Neuronal stem cell (in vitro differentiated cells): ENCODE measurements around the gene LTBP1.
"Not testable (repeated sequence)": the region's sequence is repeated elsewhere in the genome, so short reads cannot be mapped to it uniquely, and the experiment has no call there.

Experiments used
- DNase-seq: peaks from one replicate; pipeline ENCODE4 v3.0.0-alpha.2; 2013; ENCODE audit warnings: low spot score
- H2AFZ ChIP-seq: one replicate; pipeline ENCODE4 v1.6.1; 2013; ENCODE audit warnings: mild to moderate bottlenecking, low read length, inconsistent platforms
- H2AK5ac ChIP-seq: 2 replicates; pipeline ENCODE4 v1.6.1; 2013; ENCODE audit warnings: low read depth, mild to moderate bottlenecking, inconsistent platforms, low read length, moderate library complexity, mixed read lengths
- H2BK120ac ChIP-seq: 2 replicates; pipeline ENCODE4 v1.6.1; 2013; ENCODE audit warnings: low read depth, mild to moderate bottlenecking, inconsistent platforms, low read length, moderate library complexity, mixed read lengths
- H2BK12ac ChIP-seq: one replicate; pipeline ENCODE4 v1.6.1; 2013; ENCODE audit warnings: low read length, inconsistent platforms
- H2BK15ac ChIP-seq: 2 replicates; pipeline ENCODE4 v1.6.1; 2013; ENCODE audit warnings: mild to moderate bottlenecking, low read length, inconsistent platforms, mixed read lengths
- H2BK5ac ChIP-seq: one replicate; pipeline ENCODE4 v1.6.1; 2013; ENCODE audit warnings: inconsistent platforms, mild to moderate bottlenecking, low read length, moderate library complexity
- H3K14ac ChIP-seq: one replicate; pipeline ENCODE4 v1.6.1; 2013; ENCODE audit warnings: low read length, inconsistent platforms
- H3K18ac ChIP-seq: 2 replicates; pipeline ENCODE4 v1.6.1; 2013; ENCODE audit warnings: low read length, inconsistent platforms
- H3K23ac ChIP-seq: 2 replicates; pipeline ENCODE4 v1.6.1; 2013; ENCODE audit warnings: low read depth, mild to moderate bottlenecking, mixed read lengths, low read length, inconsistent platforms; ENCODE audit not compliant: poor library complexity
- H3K27ac ChIP-seq: replicated peaks from 3 replicates; pipeline ENCODE4 v1.5.1; 2013; ENCODE audit warnings: low read length, inconsistent platforms
- H3K27me3 ChIP-seq, 3 experiments: 2 replicates each; pipeline ENCODE4 v1.6.1; 2013; ENCODE audit warnings: low read length in 3 of 3, mild to moderate bottlenecking in 2 of 3, inconsistent platforms in 1 of 3, low read depth in 1 of 3, mixed read lengths in 1 of 3, moderate library complexity in 1 of 3; ENCODE audit not compliant: control insufficient read depth in 3 of 3, insufficient read depth in 3 of 3
- H3K36me3 ChIP-seq, 2 donors: replicated peaks in 1 of 2; 2 replicates each; pipeline ENCODE4 v1.6.1; 2013; ENCODE audit warnings: low read length in 2 of 2; ENCODE audit not compliant: control insufficient read depth in 2 of 2, insufficient read depth in 2 of 2
- H3K4ac ChIP-seq: 2 replicates; pipeline ENCODE4 v1.6.1; 2013; ENCODE audit warnings: inconsistent platforms, mild to moderate bottlenecking, low read length, moderate library complexity
- H3K4me1 ChIP-seq, 2 donors: 1 replicate in 1 of 2; 2 replicates in 1 of 2; pipeline ENCODE4 v1.6.1; 2013; ENCODE audit warnings: low read length in 2 of 2, low read depth in 1 of 2; ENCODE audit not compliant: control insufficient read depth in 2 of 2, insufficient read depth in 1 of 2
- H3K4me2 ChIP-seq: one replicate; pipeline ENCODE4 v1.6.1; 2013; ENCODE audit warnings: mild to moderate bottlenecking, low read length, inconsistent platforms; ENCODE audit not compliant: insufficient read depth, poor library complexity, severe bottlenecking
- H3K4me3 ChIP-seq, 2 donors: 2 replicates each; pipeline ENCODE4 v1.5.1; 2013; ENCODE audit warnings: low read length in 2 of 2, mild to moderate bottlenecking in 2 of 2, inconsistent platforms in 1 of 2, moderate library complexity in 1 of 2
- H3K79me1 ChIP-seq: one replicate; pipeline ENCODE4 v1.6.1; 2013; ENCODE audit warnings: low read depth, mild to moderate bottlenecking, inconsistent platforms, low read length, moderate library complexity
- H3K9ac ChIP-seq: one replicate; pipeline ENCODE4 v1.6.1; 2013; ENCODE audit warnings: mild to moderate bottlenecking, low read depth, low read length, inconsistent platforms; ENCODE audit not compliant: poor library complexity
- H3K9me3 ChIP-seq, 2 donors: replicated peaks in 1 of 2; 2 replicates each; pipeline versions ENCODE3 to v1.6.1; 2013; ENCODE audit warnings: low read length in 2 of 2, mild to moderate bottlenecking in 2 of 2, inconsistent platforms in 1 of 2, low read depth in 1 of 2, mixed read lengths in 1 of 2, moderate library complexity in 1 of 2; ENCODE audit not compliant: control insufficient read depth in 2 of 2, insufficient read depth in 1 of 2
- H4K8ac ChIP-seq: one replicate; pipeline ENCODE4 v1.6.1; 2013; ENCODE audit warnings: low read depth, mild to moderate bottlenecking, inconsistent platforms, low read length, moderate library complexity
- H4K91ac ChIP-seq: one replicate; pipeline ENCODE4 v1.6.1; 2013; ENCODE audit warnings: low read length, low read depth, mild to moderate bottlenecking, inconsistent platforms; ENCODE audit not compliant: poor library complexity
- WGBS, 2 donors: extraction: QIAGEN DNeasy Blood & Tissue Kit; methylation state at CpG; one replicate each; pipeline ENCODE4 v1.1.7; 2013; ENCODE audit warnings: missing lambda C conversion rate in 2 of 2, mixed read lengths in 1 of 2; ENCODE audit not compliant: insufficient read length in 2 of 2, insufficient replicate concordance in 1 of 2; ENCODE audit errors: extremely low coverage in 2 of 2; 5-methylcytosine and 5-hydroxymethylcytosine counted together

Gene LTBP1

DNA sequence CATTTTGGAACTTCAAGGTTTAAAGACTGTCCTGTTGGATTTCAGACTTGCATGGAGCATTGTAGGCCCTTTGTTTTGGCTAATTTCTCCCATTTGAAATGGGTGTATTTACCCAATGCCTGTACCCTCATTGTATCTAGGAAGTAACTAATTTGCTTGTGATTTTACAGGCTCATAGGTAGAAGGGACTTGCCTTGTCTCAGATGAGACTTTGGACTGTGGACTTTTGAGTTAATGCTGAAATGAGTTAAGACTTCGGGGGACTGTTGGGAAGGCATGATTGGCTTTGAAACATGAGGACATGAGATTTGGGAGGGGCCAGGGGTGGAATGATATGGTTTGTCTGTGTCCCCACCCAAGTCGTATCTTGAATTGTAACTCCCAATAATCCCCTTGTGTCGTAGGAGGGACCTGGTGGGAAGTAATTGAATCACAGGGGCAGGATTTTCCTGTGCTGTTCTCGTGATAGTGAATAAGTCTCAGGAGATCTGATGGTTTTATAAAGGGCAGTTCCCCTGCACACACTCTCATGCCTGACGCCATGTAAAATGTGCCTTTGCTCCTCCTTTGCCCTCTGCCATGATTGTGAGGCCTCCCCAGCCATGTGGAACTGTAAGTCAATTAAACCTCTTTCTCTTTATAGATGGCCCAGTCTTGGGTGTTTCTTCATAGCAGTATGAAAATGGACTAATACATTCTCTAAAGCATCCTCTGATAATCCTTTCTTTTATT lies 36.6 kb downstream of the LTBP1 start:
- not testable (repeated sequence) for H3K27ac ChIP-seq

DNA sequence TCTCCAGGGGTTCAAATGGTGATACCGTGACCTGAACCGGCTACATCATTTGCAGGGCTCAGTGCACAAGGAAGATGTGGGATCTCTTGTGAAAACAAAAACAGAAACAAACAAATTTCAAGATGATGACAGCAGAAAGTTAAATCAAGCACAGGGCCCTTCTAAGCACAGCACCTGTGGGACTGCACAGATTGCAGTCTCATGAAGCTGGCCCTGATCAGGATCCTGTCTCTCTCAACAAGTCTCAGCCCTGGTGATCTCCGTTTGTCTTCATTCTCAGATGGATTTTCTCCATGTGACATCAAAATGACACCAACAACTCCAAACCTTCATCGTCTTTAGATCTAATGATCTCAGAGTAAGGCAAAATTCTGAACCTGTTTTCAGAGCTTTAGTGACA lies 39.7 kb downstream of the LTBP1 start:
- Histone ChIP-seq H2AK5ac (no peak overlapping the region), H3K9ac (no peak overlapping the region), H4K8ac (no peak overlapping the region), H3K18ac (no peak overlapping the region), H2BK12ac (no peak overlapping the region), H3K4me2 (no peak overlapping the region), H3K9me3 (no peaks in the 10 kb centered on the region), H2BK5ac (no peak overlapping the region), H2AFZ (no peak overlapping the region), H2BK120ac (no peak overlapping the region), H3K4me3 (no peak overlapping the region), H3K4me1 (no peaks in the 10 kb centered on the region), H3K36me3 (peaks cover 0 to 2% of the 10 kb centered on the region in 2 donors), H3K79me1 (no peaks in the 10 kb centered on the region), H2BK15ac (no peak overlapping the region), H4K91ac (no peak overlapping the region), H3K27ac (no peak overlapping the region), H3K23ac (no peak overlapping the region), H3K14ac (no peak overlapping the region), H3K4ac (no peak overlapping the region), H3K27me3 (no peaks in the 10 kb centered on the region)
- WGBS, 2 donors, result no CpG with 5 or more reads among the region's 4 CpGs
- DNase-seq, result no peak

More for the DNA sequence above, 36.6 kb downstream of the LTBP1 start:
- H3K23ac ChIP-seq, H2BK12ac ChIP-seq, H3K9me3 ChIP-seq, H3K36me3 ChIP-seq, H2BK5ac ChIP-seq, H3K4me3 ChIP-seq, H2AK5ac ChIP-seq, H2BK120ac ChIP-seq, H3K27me3 ChIP-seq, H3K4me1 ChIP-seq, H4K8ac ChIP-seq, H3K9ac ChIP-seq, H3K79me1 ChIP-seq, H3K18ac ChIP-seq, H3K14ac ChIP-seq, H2AFZ ChIP-seq, H3K4me2 ChIP-seq, H2BK15ac ChIP-seq, H4K91ac ChIP-seq, H3K4ac ChIP-seq, DNase-seq: not testable (repeated sequence)
- no CpG with 5 or more reads among the region's 5 CpGs for WGBS, 2 donors

DNA sequence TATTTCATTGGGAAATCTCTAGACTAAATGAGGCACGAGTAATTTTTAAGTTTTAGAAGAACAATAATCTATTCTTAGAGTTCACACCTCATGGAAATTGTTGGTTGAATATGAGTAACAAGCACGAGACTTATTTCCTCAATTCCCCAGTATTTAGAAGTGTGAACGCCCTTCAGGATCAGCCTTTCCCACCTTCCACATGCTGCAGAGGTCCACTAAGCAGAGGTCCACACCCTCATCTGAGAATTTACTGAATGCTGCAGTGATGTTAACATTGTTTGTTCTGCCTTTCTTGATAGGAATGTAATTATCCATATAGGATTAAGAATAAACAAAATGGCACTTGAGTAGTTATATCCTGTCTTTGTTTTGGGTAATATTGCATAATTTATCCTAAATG lies 41.8 kb downstream of the LTBP1 start:
- H4K8ac ChIP-seq, result no peak overlapping the region

DNA sequence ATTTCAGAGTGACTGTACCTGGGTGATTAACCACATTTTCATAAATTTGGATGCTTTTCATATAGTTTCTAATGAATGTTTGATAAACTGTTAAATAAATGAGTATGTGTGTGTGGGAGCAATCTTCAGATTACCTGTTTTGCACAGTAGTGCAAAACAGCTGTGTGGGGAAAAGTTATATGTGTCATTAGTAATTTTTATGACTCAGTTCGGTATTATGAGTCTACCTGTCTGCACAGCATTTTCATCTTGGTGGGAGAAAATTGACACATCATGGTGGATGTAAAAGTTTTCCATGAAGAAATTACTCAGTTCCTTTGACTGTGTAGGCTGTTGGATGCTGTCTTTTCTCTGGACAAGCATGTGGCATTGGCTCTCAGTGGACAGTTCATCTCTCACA lies 43.8 kb downstream of the LTBP1 start:
- H3K36me3 ChIP-seq, result peaks cover 0 to 2% of the 10 kb centered on the region in 2 donors
- H3K27ac ChIP-seq, result no peak overlapping the region
- no peak overlapping the region for H2AK5ac ChIP-seq
- peaks cover 0 to 3% of the 10 kb centered on the region in 2 donors for H3K9me3 ChIP-seq
- no peak overlapping the region for H3K4ac ChIP-seq
- no peak for DNase-seq
- H3K4me1 ChIP-seq, result peaks cover 0 to 9% of the 10 kb centered on the region in 2 donors
- no peak overlapping the region for H3K4me3 ChIP-seq
- no peak overlapping the region for H2BK5ac ChIP-seq
- H2BK15ac ChIP-seq, result no peak overlapping the region
- peaks cover 3% of the 10 kb centered on the region for H3K79me1 ChIP-seq
- no CpG with 5 or more reads among the region's 1 CpG for WGBS, 2 donors
- no peak overlapping the region for H2AFZ ChIP-seq
- H4K8ac ChIP-seq, result no peak overlapping the region
- no peak overlapping the region for H3K18ac ChIP-seq
- H3K9ac ChIP-seq, result no peak overlapping the region
- H4K91ac ChIP-seq, result no peak overlapping the region
- H2BK12ac ChIP-seq, result no peak overlapping the region
- no peak overlapping the region for H2BK120ac ChIP-seq
- no peak overlapping the region for H3K4me2 ChIP-seq
- H3K14ac ChIP-seq, result no peak overlapping the region
- H3K23ac ChIP-seq, result no peak overlapping the region
- H3K27me3 ChIP-seq, result no peaks in the 10 kb centered on the region

More for the DNA sequence above, 41.8 kb downstream of the LTBP1 start:
- Histone ChIP-seq H3K9me3 (no peaks in the 10 kb centered on the region), H2AFZ (no peak overlapping the region), H3K36me3 (peaks cover 0 to 2% of the 10 kb centered on the region in 2 donors), H3K4me3 (no peak overlapping the region), H2BK5ac (no peak overlapping the region), H3K4me1 (peaks cover 0 to 8% of the 10 kb centered on the region in 2 donors), H3K4me2 (no peak overlapping the region), H2BK12ac (no peak overlapping the region), H3K14ac (no peak overlapping the region), H3K27me3 (no peaks in the 10 kb centered on the region), H3K18ac (no peak overlapping the region), H2AK5ac (no peak overlapping the region), H4K91ac (no peak overlapping the region), H2BK120ac (no peak overlapping the region), H3K79me1 (peaks cover 3% of the 10 kb centered on the region), H3K9ac (no peak overlapping the region), H3K4ac (no peak overlapping the region), H2BK15ac (no peak overlapping the region), H3K23ac (no peak overlapping the region), H3K27ac (no peak overlapping the region)
- no peak for DNase-seq
- no CpG with 5 or more reads among the region's 3 CpGs for WGBS, 2 donors
